Amniotic epithelial cell (primary cell): ENCODE measurements around the gene VAV3.
"Not testable (repeated sequence)": the region's sequence is repeated elsewhere in the genome, so short reads cannot be mapped to it uniquely, and the experiment has no call there.

Experiments
- DNase-seq: peaks from one replicate; pipeline ENCODE4 v3.0.0-alpha.2; 2010; ENCODE audit warnings: low read depth

The VAV3 gene

DNA sequence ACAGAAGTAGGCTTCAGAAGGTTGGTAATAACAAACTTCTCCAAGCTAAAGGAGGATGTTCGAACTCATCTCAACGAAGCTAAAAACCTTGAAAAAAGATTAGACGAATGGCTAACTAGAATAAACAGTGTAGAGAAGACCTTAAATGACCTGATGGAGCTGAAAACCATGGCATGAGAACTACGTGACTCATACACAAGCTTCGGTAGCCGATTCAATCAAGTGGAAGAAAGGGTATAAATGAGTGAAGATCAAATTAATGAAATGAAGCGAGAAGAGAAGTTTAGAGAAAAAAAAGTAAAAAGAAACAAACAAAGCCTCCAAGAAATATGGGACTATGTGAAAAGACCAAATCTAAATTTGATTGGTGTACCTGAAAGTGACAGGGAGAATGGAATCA is 231.6 kb downstream of the VAV3 start:
- not testable (repeated sequence) for DNase-seq

DNA sequence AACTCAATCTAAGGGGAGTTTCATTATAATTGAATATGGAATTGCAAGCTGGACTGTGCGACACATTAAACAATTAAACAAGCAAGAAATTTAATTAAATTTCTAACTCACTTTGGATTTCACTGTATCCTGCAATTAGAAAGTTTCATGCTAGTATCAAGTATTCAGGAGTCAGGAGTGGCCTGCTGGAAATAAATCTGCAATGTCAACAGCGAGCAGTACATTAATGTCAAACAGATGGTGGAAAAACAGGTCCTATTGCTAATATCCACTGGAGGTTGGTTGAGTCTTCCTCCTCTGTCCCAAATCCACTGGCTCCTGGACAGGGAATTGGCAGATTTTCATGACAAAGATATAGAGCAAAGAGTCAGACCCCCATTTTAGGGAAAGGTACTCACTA is 237.1 kb downstream of the VAV3 start:
- no peak for DNase-seq

GRCh38 chr1:107726860-107727259 is 238.1 kb downstream of the VAV3 start:
- DNase-seq: no peak

DNA sequence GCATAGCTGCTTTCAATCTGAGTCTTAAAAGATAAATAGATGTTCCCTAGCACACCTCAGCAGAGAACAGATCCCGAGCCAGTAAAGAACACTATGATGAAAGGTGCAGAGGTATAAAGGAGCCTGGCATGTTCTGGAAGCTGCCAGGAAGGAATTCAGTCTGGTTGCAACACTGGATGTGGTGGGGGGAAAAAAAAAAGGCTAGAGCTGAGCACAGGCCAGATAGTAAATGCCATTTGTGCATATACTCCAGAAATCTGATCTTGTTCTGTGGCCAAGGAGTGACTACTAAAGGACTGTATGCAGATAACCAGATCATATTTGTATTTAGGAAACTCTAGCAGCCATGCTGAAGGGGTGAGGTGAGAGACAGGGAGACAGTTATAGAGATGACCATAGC is 240.3 kb downstream of the VAV3 start:
- DNase-seq: no peak

DNA sequence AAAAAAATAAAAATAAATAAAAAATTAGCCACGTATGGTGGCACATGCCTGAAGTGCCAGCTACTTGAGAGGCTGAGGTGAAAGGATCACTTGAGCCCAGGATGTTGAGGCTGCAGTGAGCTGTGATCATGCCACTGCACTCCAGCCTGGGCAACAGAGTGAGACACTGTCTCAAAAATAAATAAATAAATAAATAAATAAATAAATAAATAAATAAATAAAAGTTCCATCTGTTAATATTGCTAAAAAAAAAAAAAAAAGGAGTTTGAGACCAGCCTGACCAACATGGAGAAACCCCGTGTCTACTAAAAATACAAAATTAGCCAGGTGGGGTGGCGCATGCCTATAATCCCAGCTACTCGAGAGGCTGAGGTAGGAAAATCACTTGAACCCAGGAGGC is 244.8 kb downstream of the VAV3 start:
- DNase-seq: not testable (repeated sequence)

DNA sequence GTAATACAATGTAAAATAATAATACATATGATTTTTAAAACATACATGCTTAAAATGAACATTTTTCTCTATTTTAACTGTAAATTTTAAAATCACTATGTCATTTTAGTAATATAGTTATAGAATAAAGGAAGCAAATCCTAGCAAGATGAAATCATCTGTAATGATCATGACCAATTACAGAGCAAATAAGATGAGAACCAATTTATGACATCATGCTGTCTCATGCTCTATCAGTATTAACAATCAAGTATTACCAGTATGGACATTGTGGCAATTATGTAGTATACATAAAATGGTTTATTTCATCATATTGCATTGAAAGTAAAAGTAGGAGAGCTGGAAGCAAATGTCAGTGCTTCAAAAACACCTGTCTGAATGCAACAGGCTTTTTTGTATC is 255.0 kb downstream of the VAV3 start:
- no peak for DNase-seq

DNA sequence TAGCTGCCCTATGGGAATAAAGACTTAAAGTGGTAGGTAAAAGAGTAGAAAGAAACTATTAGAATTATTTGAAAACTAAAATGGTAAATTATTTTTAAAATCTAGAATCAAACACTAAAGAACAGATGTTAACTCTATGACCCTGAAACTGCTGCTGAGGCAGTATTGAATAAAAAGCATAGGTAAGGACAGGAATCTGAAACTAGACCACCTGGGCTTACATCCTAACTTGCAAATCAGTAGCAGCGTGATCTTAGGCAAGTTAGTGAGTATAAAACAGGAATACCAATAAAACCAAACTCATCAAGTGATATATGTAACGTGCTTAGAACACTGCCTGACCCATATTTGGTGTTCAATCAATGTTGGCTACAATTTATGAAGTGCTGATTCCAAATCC is 257.9 kb downstream of the VAV3 start:
- no peak for DNase-seq

DNA sequence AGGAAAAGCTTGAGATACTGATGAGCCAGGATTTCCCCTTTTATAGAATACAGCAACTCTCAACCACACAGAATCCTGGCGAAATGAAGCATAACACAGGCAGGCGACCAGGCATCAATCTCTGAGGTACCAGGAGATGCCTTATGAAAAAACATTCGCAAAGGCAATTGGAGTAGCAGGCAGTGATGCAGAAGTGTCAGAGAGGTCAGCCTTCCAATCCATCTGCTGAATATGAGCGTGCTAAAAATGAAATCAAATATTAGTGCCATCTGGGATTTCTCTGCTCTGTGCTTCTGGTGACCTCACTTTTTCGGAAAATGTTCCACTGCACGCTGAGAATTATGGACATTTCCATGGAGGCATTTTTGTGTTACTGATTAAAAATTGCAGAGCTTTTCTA is 258.8 kb downstream of the VAV3 start:
- DNase-seq: no peak

DNA sequence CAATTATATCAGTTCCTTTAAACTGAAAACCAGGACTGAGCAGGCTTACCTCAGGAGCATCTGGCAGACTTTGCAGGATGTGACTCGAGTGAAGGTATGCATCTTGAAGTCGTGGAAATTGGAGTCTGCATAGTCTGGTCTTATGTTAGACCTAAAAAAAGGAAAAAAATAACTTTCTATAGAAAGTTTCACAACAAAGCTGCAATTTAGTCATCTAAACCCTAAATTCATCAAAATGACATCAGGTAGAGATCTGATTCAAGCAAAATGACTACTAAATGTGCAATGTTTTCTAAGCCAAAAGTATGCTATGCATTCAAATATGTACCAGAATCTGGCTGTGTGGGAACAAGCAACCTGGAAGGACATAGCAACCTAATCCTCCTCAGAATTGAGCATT is 260.1 kb downstream of the VAV3 start:
- no peak for DNase-seq

- DNase-seq: no peak
These were observed 261.9 kb downstream of the VAV3 start for GRCh38 chr1:107702946-107703571.

- not testable (repeated sequence) for DNase-seq
These were observed 264.3 kb downstream of the VAV3 start for GRCh38 chr1:107700651-107701050.

- DNase-seq: no peak
These were observed 266.8 kb downstream of the VAV3 start for GRCh38 chr1:107698161-107698560.

GRCh38 chr1:107695341-107695740 is 269.6 kb downstream of the VAV3 start:
- DNase-seq: no peak

DNA sequence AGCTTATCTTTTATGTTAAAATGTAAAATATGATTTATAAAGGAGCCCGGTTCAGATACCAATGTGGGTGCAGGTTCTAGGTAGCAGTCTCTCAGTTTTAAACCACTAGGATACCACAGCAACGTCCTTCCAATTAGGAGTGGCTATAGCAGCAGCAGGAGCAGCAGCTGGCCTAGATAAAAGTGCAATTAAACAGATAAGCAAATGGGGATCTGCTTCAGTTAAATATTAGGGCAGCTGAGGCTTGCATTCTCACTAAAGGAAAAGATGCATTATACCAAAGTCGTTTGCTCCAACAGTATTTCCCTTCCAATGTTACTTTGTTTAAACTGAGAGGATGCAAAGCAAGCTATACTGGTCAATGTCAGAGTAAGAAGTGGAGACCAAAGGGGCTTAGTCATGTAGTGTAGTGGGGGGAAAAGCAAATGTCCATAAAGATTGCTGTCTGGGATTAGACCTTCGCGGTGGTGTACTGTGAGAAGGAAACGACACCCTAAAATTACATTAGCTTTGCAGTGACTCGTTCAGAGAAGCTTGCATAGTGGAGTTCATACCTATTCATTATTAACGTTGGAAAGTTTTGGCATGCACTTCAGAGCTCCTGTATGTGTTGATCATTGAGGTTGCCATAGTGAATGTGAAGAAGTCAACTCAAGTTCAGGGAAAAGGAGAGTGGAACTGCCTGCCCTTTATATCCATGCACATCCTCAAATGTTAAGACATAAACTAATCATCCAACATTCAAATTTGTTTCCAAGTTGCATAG is 272.2 kb downstream of the VAV3 start:
- no peak for DNase-seq

GRCh38 chr1:107691540-107691939 is 273.4 kb downstream of the VAV3 start:
- DNase-seq: no peak

- DNase-seq: no peak
These were observed 274.5 kb downstream of the VAV3 start for GRCh38 chr1:107690491-107690890.

- DNase-seq: no peak
These were observed 275.2 kb downstream of the VAV3 start for GRCh38 chr1:107689733-107690132.

- no peak for DNase-seq
These were observed 275.8 kb downstream of the VAV3 start for GRCh38 chr1:107689159-107689558.

DNA sequence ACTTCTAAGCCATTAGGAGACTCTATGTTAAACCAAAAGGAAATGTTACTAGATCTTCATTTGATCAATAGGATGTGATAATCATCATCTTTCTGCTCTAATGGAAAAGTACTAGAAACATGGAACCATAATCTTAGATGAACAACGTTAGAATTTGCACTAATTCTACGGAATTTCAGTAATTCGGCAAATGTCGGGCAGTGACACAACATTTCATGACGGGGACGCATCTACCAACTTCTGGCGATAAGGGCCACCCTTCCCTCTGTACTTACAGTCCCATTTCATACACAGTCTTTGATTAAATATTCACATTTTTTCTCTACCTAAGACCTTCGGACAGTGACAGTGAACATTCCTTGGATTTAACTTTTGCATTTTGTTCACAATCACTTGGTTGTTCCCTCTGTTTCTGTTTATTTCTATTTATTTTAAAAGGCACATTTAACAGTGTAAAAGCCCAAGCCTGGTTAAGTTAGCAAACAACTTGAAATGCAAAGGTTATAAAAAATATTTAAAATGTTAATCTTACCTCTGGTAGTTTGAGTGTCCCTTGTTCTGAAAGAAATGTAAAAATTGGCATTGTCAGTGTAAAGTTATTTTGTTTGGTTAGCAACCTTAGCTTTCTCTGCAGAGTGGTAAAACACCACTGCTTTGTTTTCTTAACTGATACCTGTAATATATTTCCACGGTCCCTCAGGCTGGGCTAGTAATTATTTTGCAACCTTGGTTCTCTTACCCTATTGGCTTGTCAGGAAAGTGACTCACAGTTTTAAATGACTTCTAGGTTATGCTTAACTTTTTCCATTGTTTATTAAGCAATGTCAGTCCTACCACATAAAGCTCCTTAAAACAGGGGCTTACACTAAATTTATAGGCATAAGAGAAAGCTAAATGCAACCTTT is 276.9 kb downstream of the VAV3 start:
- no peak for DNase-seq

DNA sequence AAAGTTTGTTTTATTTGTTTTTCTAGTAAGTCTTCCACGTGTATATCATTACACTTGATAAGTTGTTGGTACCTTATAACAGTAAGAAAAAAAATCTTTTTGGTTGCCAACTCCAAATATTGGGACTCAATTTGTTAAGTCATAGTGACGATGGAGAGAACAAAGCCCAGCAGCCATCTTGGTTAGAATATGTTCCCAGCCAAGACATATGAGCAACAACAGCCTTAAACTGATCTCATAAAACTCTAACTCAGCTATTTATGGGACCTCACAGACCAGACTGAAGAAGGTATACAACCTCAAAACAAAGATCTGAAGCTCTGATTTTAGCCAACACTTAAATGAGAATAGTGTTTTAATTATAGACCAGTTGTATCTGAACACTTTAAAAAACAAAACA is 281.3 kb downstream of the VAV3 start:
- no peak for DNase-seq

- DNase-seq: no peak
These were observed 281.8 kb downstream of the VAV3 start for GRCh38 chr1:107683191-107683657.

GRCh38 chr1:107682467-107682866 is 282.5 kb downstream of the VAV3 start:
- no peak for DNase-seq

- DNase-seq: no peak
These were observed 283.9 kb downstream of the VAV3 start for GRCh38 chr1:107681001-107681479.
